Psoas muscle (tissue), 8 donors: ENCODE data around the gene TFR2. TPM values are rescaled to one million over a fixed set of nuclear protein-coding genes. Genes with fewer than 3 reads are reported as not detected.
A peak's percentile ranks its signal among the peaks of the same experiment; 100 is the strongest.

Experiments
- ATAC-seq, 4 donors: fragments of 200-7000 bp; cut with Tn5 transposase; one replicate each; pipeline ENCODE4 v1.9.1; 2020; ENCODE audit warnings: moderate library complexity in 3 of 4, mild to moderate bottlenecking in 2 of 4
- DNase-seq, 2 donors: peaks; one replicate each; pipeline ENCODE4 v3.0.0-alpha.2; 2020
- H3K27ac ChIP-seq: fragments of 200-600 bp; one replicate; pipeline ENCODE4 v1.8.0; 2022
- H3K27me3 ChIP-seq, 3 donors: fragments of 200-600 bp in 1 of 3; one replicate each; pipeline versions ENCODE4 v1.6.1 to v1.8.0; 2013 to 2022; ENCODE audit warnings: low read length in 2 of 3, mild to moderate bottlenecking in 2 of 3, moderate library complexity in 1 of 3; ENCODE audit not compliant: insufficient read depth in 3 of 3
- H3K36me3 ChIP-seq, 2 donors: fragments of 200-600 bp in 1 of 2; one replicate each; pipeline versions ENCODE4 v1.6.1 to v1.8.0; 2013 to 2022; ENCODE audit warnings: low read depth in 1 of 2, mild to moderate bottlenecking in 1 of 2, moderate library complexity in 1 of 2; ENCODE audit not compliant: insufficient read depth in 1 of 2
- H3K4me1 ChIP-seq: fragments of 200-600 bp; one replicate; pipeline ENCODE4 v1.8.0; 2022
- H3K4me3 ChIP-seq: fragments of 200-600 bp; one replicate; pipeline ENCODE4 v1.8.0; 2022; ENCODE audit warnings: mild to moderate bottlenecking
- H3K9me3 ChIP-seq: fragments of 200-600 bp; one replicate; pipeline ENCODE4 v1.8.0; 2022
- CTCF ChIP-seq: fragments of 200-600 bp; IDR thresholded peaks from one replicate; pipeline ENCODE4 v1.8.0; 2022; ENCODE audit warnings: antibody characterized with exemption
- WGBS, 3 donors: extraction: QIAGEN DNeasy Blood & Tissue Kit; methylation state at CpG; one replicate each; pipeline versions ENCODE4 v1.1.6 to v1.1.7; 2013; 5-methylcytosine and 5-hydroxymethylcytosine counted together
- intact Hi-C, 2 donors: fragments of 100-400 bp; cut with DNase I; formaldehyde crosslinking; loops; one replicate each; pipeline versions ENCODE4 v1.11.0 to v1.14.2; 2022
- polyA plus RNA-seq, 3 donors: library from polyadenylated mRNA; stranded (reverse); fragments of 200-250 nt; gene quantifications; one replicate each; pipeline ENCODE4 v1.2.3, GENCODE V29; 2013
- total RNA-seq, 4 donors: library from RNA; stranded (reverse); fragmentation: NEBNext Ultra II Directional in 2 of 4; extraction: Animal tissue kit (Norgen Biotek cat#: 25700) in 2 of 4; gene quantifications; one replicate each; pipeline versions ENCODE4 v1.2.1 to v1.2.4, GENCODE V29; 2021 to 2023
- donor health status: healthy with polysubstance abuse.
- donor health status: DM: no; HTN: no; CAD: no; lungs with moderate emphysema.
- donor health status: Bipolar disorder and iron deficiency.
- donor health status: healthy.
- donor health status: DM: yes; HTN: yes; CAD: no.
- donor health status: DM: no; HTN: no; CAD: no.
- donor health status: DM: no; HTN: no; CAD: no.
- donor health status: DM: yes; HTN: yes; CAD: no.

The TFR2 gene
- total and polyA plus RNA-seq, 7 donors, result 0.04 to 0.36 TPM; not detected in 5

GRCh38 chr7:100629117-100629716, 12.1 kb downstream of the TFR2 start:
- intact Hi-C loops, result loop anchor here in 1 of 2 donors (5.0 kb wide), 1 partner anchor 43 kb away; the partner anchor contains the start of gene GNB2
- H3K4me1 ChIP-seq, result peaks cover 15% of the 10 kb centered on the region
- 66 to 77% (median 69%) methylated on average over 11 of the region's 11 CpGs for WGBS, 3 donors
- TF ChIP-seq CTCF, result no peak
- no peak for ATAC-seq
- peaks cover 0 to 26% (median 12%) of the 10 kb centered on the region in 3 donors for H3K27me3 ChIP-seq
- H3K4me3 ChIP-seq, result no peak overlapping the region
- H3K9me3 ChIP-seq, result no peaks in the 10 kb centered on the region
- no peak overlapping the region for H3K27ac ChIP-seq
- no peak for DNase-seq
- H3K36me3 ChIP-seq, result no peaks in the 10 kb centered on the region

- Histone ChIP-seq H3K9me3 (no peaks in the 10 kb centered on the region), H3K27ac (no peak overlapping the region), H3K27me3 (peaks cover 0 to 13% (median 2%) of the 10 kb centered on the region in 3 donors), H3K4me1 (peaks cover 8% of the 10 kb centered on the region), H3K4me3 (no peak overlapping the region), H3K36me3 (no peaks in the 10 kb centered on the region)
- no peak for DNase-seq
- TF ChIP-seq CTCF, result no peak
- intact Hi-C loops, result loop anchor here in 1 of 2 donors (5.0 kb wide), 1 partner anchor 45 kb away; the partner anchor contains the start of gene GNB2
- WGBS, 3 donors, result 72 to 79% (median 74%) methylated on average over 21 of the region's 21 CpGs
- ATAC-seq, result peak in 1 of 4 donors; percentile 9
Measured at GRCh38 chr7:100627238-100627549, 14.2 kb downstream of the TFR2 start.

GRCh38 chr7:100626530-100627237, 14.7 kb downstream of the TFR2 start:
- H3K9me3 ChIP-seq, result no peaks in the 10 kb centered on the region
- intact Hi-C loops, result loop anchor here in 1 of 2 donors (5.0 kb wide), 1 partner anchor 46 kb away; the partner anchor contains the start of gene GNB2
- H3K36me3 ChIP-seq, result no peaks in the 10 kb centered on the region
- peaks cover 0 to 9% (median 2%) of the 10 kb centered on the region in 3 donors for H3K27me3 ChIP-seq
- WGBS, 3 donors, result 4 to 5% (median 5%) methylated on average over 32 to 37 of the region's 37 CpGs
- H3K4me3 ChIP-seq, result peak overlapping the region; percentile 49
- no peak for TF ChIP-seq CTCF
- ATAC-seq (peak; percentile 91 to 97 (median 94)), DNase-seq (peak; percentile 82 to 84)
- no peak overlapping the region for H3K27ac ChIP-seq
- H3K4me1 ChIP-seq, result peaks cover 8% of the 10 kb centered on the region

GRCh38 chr7:100626055-100626454, 15.3 kb downstream of the TFR2 start:
- H3K36me3 ChIP-seq, result no peaks in the 10 kb centered on the region
- H3K9me3 ChIP-seq, result no peaks in the 10 kb centered on the region
- DNase-seq (no peak), ATAC-seq (no peak)
- no peak overlapping the region for H3K27ac ChIP-seq
- H3K4me3 ChIP-seq, result peak overlapping the region; percentile 49
- peaks cover 8% of the 10 kb centered on the region for H3K4me1 ChIP-seq
- WGBS, 3 donors, result 12 to 27% (median 22%) methylated on average over 3 of the region's 3 CpGs
- peaks cover 0 to 9% (median 1%) of the 10 kb centered on the region in 3 donors for H3K27me3 ChIP-seq
- intact Hi-C loops, result loop anchor here in 1 of 2 donors (5.0 kb wide), 1 partner anchor 46 kb away; the partner anchor contains the start of gene GNB2
- TF ChIP-seq CTCF, result no peak
